Esophagus squamous epithelium (tissue), 5 donors: ENCODE results near the gene NDUFV1. TPM values are rescaled to one million over a fixed set of nuclear protein-coding genes. Genes with fewer than 3 reads are reported as not detected.
A peak's percentile ranks its signal among the peaks of the same experiment; 100 is the strongest.
"Not testable (repeated sequence)": the region's sequence is repeated elsewhere in the genome, so short reads cannot be mapped to it uniquely, and the experiment has no call there.

Source experiments
- DNase-seq: peaks from one replicate; lab custom pipeline; 2025; lab: John Stamatoyannopoulos, UW
- H3K27ac ChIP-seq, 4 donors: fragments of 200-600 bp; sonication (generic); one replicate each; pipeline ENCODE4 v1.5.1; 2016 to 2019; ENCODE audit warnings: mild to moderate bottlenecking in 1 of 4
- H3K27me3 ChIP-seq, 4 donors: fragments of 200-600 bp; sonication (generic); 1 replicate in 3 of 4; 2 replicates in 1 of 4; pipeline versions ENCODE4 v1.5.1 to v1.6.0; 2017 to 2021; ENCODE audit warnings: antibody characterized with exemption in 1 of 4
- H3K36me3 ChIP-seq, 3 donors: fragments of 200-600 bp; sonication (generic); one replicate each; pipeline ENCODE4 v1.5.1; 2016 to 2019
- H3K4me1 ChIP-seq, 3 donors: fragments of 200-600 bp; sonication (generic); one replicate each; pipeline ENCODE4 v1.5.1; 2017 to 2019
- H3K4me3 ChIP-seq, 4 donors: fragments of 200-600 bp; sonication (generic); 1 replicate in 3 of 4; 2 replicates in 1 of 4; pipeline ENCODE4 v1.5.1; 2016 to 2019; ENCODE audit warnings: mild to moderate bottlenecking in 2 of 4, moderate library complexity in 1 of 4
- H3K9me3 ChIP-seq, 3 donors: fragments of 200-600 bp; sonication (generic); one replicate each; pipeline ENCODE4 v1.5.1; 2016 to 2019
- POLR2A ChIP-seq, 4 donors: fragments of 450-650 bp; IDR thresholded peaks; one replicate each; pipeline ENCODE4 v1.6.1; 2017; ENCODE audit warnings: antibody characterized with exemption in 4 of 4, mild to moderate bottlenecking in 4 of 4, moderate library complexity in 3 of 4
- WGBS, 2 donors: methylation state at CpG; one replicate each; pipeline ENCODE4 v1.1.5; 2018; 5-methylcytosine and 5-hydroxymethylcytosine counted together
- intact Hi-C: fragments of 100-400 bp; cut with DNase I; formaldehyde crosslinking; loops from one replicate; pipeline ENCODE4 v1.15.0; 2022
- total RNA-seq, 4 donors: library from RNA; depleted of rRNA; stranded (reverse); fragments of >200 nt; gene quantifications; one replicate each; pipeline ENCODE4 v1.1.0, GENCODE V29; 2016
- TF ChIP-seq, protein P1 (sequence below), 6 experiments: fragments of 450-650 bp in 4 of 6; fragments of 200-600 bp in 2 of 6; sonication (generic) in 2 of 6; IDR thresholded peaks; one replicate each; pipeline ENCODE4 v1.5.1; 2016 to 2019; ENCODE audit warnings: antibody characterized with exemption in 6 of 6, mild to moderate bottlenecking in 4 of 6, moderate library complexity in 4 of 6
- donor health status: DM: yes; HTN: yes; CAD: no.

NDUFV1 gene
- total RNA-seq, 4 donors from 2014 or later: 206 to 260 (median 254) TPM

DNA sequence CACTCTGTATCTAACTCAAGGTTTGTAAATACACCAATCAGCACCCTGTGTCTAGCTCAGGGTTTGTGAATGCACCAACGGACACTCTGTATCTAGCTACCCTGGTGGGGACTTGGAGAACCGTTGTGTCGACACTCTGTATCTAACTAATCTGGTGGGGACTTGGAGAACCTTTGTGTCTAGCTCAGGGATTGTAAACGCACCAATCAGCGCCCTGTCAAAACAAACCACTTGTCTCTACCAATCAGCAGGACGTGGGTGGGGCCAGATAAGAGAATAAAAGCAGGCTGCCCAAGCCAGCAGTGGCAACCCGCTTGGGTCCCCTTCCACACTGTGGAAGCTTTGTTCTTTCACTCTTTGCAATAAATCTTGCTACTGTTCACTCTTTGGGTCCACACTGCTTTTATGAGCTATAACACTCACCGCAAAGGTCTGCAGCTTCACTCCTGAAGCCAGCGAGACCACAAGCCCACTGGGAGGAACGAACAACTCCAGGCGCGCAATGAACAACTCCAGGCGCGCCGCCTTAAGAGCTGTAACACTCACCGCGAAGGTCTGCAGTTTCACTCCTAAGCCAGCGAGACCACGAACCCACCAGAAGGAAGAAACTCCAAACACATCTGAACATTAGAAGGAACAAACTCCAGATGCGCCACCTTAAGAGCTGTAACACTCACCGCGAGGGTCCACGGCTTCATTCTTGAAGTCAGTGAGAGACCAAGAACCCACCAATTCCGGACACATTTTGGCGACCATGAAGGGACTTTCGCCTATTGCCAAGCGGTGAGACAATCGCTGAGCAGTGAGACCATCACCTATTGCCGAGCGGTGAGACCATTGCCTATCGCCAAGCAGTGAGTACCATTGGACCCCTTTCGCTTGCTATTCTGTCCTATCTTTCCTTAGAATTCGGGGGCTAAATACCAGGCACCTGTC lies 13.2 kb downstream of the NDUFV1 start:
- H3K36me3 ChIP-seq, H3K27ac ChIP-seq, H3K9me3 ChIP-seq, H3K4me3 ChIP-seq, intact Hi-C loops, DNase-seq: not testable (repeated sequence)
- Histone ChIP-seq H3K4me1 (peaks cover 0 to 14% (median 0%) of the 10 kb centered on the region in 3 donors), H3K27me3 (peaks cover 0 to 20% (median 0%) of the 10 kb centered on the region in 4 donors)
- 89 to 97% methylated on average over 28 to 32 of the region's 33 CpGs for WGBS, 2 donors

DNA sequence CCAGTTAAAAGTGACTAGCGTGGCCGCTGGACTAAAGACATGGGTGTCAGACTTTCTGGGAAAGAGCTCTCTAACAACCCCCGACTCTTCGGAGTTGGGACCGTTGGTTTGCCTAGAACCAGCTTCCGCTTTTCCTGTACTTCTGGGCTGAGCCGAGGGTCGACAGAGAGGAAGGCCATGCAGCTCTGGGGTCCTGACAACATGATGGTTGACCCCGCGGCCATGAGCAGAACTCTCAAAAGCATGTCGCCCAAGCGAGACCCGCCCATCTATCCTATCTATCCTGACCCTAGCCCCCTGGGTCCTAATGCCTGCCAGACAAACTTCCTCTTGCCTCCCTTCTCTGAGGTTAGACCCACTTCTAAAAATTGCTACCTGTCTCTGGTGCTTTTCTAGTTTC lies 13.9 kb downstream of the NDUFV1 start:
- H3K36me3 ChIP-seq, H3K27ac ChIP-seq, intact Hi-C loops, H3K4me3 ChIP-seq, DNase-seq, H3K9me3 ChIP-seq, H3K4me1 ChIP-seq: not testable (repeated sequence)
- 88 to 92% methylated on average over 10 to 13 of the region's 13 CpGs for WGBS, 2 donors
- H3K27me3 ChIP-seq: peaks cover 0 to 14% (median 0%) of the 10 kb centered on the region in 4 donors

DNA sequence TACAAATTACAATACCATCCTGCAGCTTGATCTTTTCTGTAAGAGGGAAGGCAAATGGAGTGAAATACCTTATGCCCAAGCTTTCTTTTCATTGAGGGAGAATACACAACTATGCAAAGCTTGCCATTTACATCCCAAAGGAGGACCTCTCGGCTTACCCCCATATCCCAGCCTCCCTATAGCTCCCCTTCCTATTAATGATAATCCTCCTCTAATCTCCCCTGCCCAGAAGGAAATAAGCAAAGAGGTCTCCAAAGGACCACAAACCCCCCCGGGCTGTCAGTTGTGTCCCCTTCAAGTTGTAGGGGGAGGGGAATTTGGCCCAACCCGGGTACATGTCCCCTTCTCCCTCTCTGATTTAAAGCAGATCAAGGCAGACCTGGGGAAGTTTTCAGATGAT lies 15.2 kb downstream of the NDUFV1 start:
- WGBS, 2 donors: 68 to 80% methylated on average over 2 to 3 of the region's 3 CpGs
- H3K27me3 ChIP-seq, H3K4me3 ChIP-seq, DNase-seq, H3K9me3 ChIP-seq, H3K36me3 ChIP-seq, H3K4me1 ChIP-seq, intact Hi-C loops, H3K27ac ChIP-seq: not testable (repeated sequence)

DNA sequence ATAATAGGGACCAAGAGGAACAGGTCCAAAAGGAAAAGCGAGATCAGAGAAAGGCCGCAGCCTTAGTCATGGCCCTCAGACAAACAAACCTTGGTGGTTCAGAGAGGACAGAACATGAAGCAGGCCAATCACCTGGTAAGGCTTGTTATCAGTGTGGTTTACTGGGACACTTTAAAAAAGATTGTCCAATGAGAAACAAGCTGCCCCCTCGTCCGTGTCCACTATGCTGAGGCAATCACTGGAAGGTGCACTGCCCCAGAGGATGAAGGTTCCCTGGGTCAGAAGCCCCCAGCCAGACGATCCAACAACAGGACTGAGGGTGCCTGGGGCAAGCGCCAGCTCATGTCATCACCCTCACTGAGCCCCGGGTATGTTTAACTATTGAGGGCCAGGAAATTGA lies 16.2 kb downstream of the NDUFV1 start:
- intact Hi-C loops, H3K4me3 ChIP-seq, DNase-seq, H3K9me3 ChIP-seq, H3K27ac ChIP-seq, H3K36me3 ChIP-seq, H3K27me3 ChIP-seq: not testable (repeated sequence)
- WGBS, 2 donors: 48 to 85% methylated on average over 4 to 6 of the region's 7 CpGs
- peaks cover 2 to 12% (median 3%) of the 10 kb centered on the region in 3 donors for H3K4me1 ChIP-seq

DNA sequence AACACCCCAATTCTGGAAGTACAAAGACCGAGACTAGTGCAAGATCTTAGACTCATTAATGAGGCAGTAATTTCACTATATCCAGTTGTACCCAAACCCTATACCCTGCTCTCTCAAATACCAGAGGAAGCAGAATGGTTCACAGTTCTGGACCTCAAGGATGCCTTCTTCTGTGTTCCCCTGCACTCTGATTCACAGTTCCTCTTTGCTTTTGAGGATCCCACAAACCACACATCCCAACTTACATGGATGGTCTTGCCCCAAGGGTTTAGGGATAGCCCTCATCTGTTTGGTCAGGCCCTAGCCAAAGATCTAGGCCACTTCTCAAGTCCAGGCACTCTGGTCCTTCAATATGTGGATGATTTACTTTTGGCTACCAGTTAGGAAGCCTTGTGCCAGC lies 17.1 kb downstream of the NDUFV1 start:
- WGBS, 2 donors: 100% methylated on average over 1 of the region's 1 CpG; no CpG with 5 or more reads in 1 of the 2 donors
- H3K9me3 ChIP-seq, H3K36me3 ChIP-seq, DNase-seq, H3K4me3 ChIP-seq, H3K27ac ChIP-seq, intact Hi-C loops, H3K27me3 ChIP-seq: not testable (repeated sequence)
- H3K4me1 ChIP-seq: peaks cover 8 to 21% (median 11%) of the 10 kb centered on the region in 3 donors

DNA sequence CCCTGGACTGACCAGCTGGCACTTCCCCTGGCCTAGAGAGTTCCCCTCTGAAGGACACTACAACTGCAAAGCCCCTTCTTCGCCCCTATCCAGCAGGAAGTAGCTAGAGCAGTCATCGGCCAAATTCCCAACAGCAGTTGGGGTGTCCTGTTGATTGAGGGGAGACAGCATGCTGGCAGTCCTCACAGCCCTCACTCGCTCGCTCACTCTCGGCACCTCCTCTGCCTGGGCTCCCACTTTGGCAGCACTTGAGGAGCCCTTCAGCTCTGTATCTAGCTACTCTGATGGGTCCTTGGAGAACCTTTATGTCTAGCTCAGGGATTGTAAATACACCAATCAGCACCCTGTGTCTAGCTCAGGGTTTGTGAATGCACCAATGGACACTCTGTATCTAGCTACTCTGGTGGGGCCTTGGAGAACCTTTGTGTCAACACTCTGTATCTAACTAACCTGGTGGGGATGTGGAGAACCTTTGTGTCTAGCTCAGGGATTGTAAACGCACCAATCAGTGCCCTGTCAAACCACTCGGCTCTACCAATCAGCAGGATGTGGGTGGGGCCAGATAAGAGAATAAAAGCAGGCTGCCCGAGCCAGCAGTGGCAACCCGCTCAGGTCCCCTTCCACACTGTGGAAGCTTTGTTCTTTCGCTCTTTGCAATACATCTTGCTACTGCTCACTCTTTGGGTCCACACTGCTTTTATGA lies 19.5 kb downstream of the NDUFV1 start:
- H3K9me3 ChIP-seq, intact Hi-C loops, H3K27ac ChIP-seq, H3K27me3 ChIP-seq, DNase-seq, H3K36me3 ChIP-seq, H3K4me3 ChIP-seq: not testable (repeated sequence)
- peaks cover 17 to 39% (median 24%) of the 10 kb centered on the region in 3 donors for H3K4me1 ChIP-seq
- 91 to 93% methylated on average over 7 to 8 of the region's 10 CpGs for WGBS, 2 donors

DNA sequence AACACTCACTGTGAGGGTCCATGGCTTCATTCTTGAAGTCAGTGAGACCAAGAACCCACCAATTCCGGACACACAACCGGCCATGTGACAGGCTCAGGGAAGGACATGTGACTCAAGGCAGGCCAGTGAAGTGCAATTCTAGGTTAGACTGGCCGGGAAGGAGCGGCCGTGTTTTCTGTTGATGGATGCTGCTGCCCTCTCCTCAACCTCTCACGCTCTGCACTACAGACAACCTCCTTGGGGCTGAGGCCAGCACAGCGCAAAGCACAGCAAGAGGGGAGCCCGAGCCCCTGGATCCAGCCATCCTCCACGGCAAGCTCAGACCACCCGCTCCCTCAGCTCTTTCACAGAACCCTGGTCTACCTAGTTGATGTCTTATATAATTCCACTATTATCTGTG lies 20.2 kb downstream of the NDUFV1 start:
- H3K4me3 ChIP-seq: no peak overlapping the region
- no peak for DNase-seq
- no peaks in the 10 kb centered on the region for H3K9me3 ChIP-seq
- no peaks in the 10 kb centered on the region for H3K36me3 ChIP-seq
- WGBS, 2 donors: 86 to 87% methylated on average over 10 of the region's 10 CpGs
- H3K4me1 ChIP-seq: peaks cover 17 to 42% (median 24%) of the 10 kb centered on the region in 3 donors
- peak overlapping the region in 2 of 4 donors; percentile 93 to 99 for H3K27ac ChIP-seq
- intact Hi-C loops: no loop called here
- no peaks in the 10 kb centered on the region for H3K27me3 ChIP-seq
- TF ChIP-seq POLR2A (IDR thresholded peaks at IDR 0.05): no peak
- TF ChIP-seq, protein P1, sequence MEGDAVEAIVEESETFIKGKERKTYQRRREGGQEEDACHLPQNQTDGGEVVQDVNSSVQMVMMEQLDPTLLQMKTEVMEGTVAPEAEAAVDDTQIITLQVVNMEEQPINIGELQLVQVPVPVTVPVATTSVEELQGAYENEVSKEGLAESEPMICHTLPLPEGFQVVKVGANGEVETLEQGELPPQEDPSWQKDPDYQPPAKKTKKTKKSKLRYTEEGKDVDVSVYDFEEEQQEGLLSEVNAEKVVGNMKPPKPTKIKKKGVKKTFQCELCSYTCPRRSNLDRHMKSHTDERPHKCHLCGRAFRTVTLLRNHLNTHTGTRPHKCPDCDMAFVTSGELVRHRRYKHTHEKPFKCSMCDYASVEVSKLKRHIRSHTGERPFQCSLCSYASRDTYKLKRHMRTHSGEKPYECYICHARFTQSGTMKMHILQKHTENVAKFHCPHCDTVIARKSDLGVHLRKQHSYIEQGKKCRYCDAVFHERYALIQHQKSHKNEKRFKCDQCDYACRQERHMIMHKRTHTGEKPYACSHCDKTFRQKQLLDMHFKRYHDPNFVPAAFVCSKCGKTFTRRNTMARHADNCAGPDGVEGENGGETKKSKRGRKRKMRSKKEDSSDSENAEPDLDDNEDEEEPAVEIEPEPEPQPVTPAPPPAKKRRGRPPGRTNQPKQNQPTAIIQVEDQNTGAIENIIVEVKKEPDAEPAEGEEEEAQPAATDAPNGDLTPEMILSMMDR (IDR thresholded peaks at IDR 0.05): no peak

DNA sequence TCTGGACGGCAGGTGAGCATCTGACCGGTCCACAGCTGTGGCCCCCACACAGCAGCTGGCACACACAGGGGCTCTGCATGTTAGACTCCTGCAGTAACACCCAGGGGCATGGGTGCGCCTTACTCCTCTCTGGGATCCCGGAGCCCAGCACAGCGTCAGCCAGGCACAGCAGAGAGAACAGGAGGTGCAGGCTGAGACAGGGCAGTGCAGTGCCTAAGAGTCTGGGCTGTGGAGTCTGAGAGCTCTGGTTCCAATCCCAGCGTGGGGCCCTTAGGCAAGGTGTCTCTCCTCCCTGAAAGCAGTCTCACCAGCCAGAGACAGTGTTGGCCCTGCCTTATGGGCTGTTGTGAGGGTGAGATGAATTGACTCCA lies 20.7 kb downstream of the NDUFV1 start:
- intact Hi-C loops: no loop called here
- no peaks in the 10 kb centered on the region for H3K27me3 ChIP-seq
- no peaks in the 10 kb centered on the region for H3K36me3 ChIP-seq
- H3K4me3 ChIP-seq: no peak overlapping the region
- no peak for DNase-seq
- H3K27ac ChIP-seq: peak overlapping the region in 2 of 4 donors; percentile 93 to 99
- H3K4me1 ChIP-seq: peaks cover 17 to 42% (median 24%) of the 10 kb centered on the region in 3 donors
- no CpG with 5 or more reads among the region's 6 CpGs for WGBS, 2 donors
- no peak for TF ChIP-seq POLR2A (IDR thresholded peaks at IDR 0.05)
- TF ChIP-seq, protein P1 (IDR thresholded peaks at IDR 0.05): no peak
- H3K9me3 ChIP-seq: no peaks in the 10 kb centered on the region
